K562 (cell line): Measurements from ENCODE around the gene SLC17A9. TPM values are rescaled to one million over a fixed set of nuclear protein-coding genes. Genes with fewer than 3 reads are reported as not detected.

Experiments used
- ATAC-seq: fragments of 200-7000 bp; cut with Tn5 transposase; 3 replicates; pipeline ENCODE4 v1.9.1; 2020; ENCODE audit warnings: moderate library complexity
- BruUV-seq: library from RNA; stranded (reverse); fragments of 400-500 nt; replicated peaks from 2 replicates; lab custom pipeline; 2021; lab: Mats Ljungman, UMichigan
- CTCF ChIA-PET: fragments of 300-600 bp; formaldehyde crosslinking; extraction: SDS; loops from one replicate; lab custom pipeline; 2021; ENCODE audit warnings: low intra/inter-chr PET ratio; lab: Yijun Ruan, JAX
- POLR2A ChIA-PET: fragments of 300-600, 350-650 bp; sonication (Branson Sonifier 250); formaldehyde crosslinking; extraction: SDS; loops from one replicate; lab custom pipeline; 2021; ENCODE audit warnings: antibody characterized with exemption, inconsistent platforms; lab: Yijun Ruan, JAX
- DNase-seq, 4 experiments: peaks; one replicate each; pipeline versions ENCODE4 v3.0.0 to v3.0.0-alpha.2; 2011 to 2018; ENCODE audit warnings: low spot score in 3 of 4, mixed read lengths in 3 of 4; ENCODE audit errors: extremely low read depth in 1 of 4
- FAIRE-seq: peaks from 2 replicates; lab custom pipeline; 2011; peaks lifted over from hg19 to GRCh38; lab: Jason Lieb, UNC
- H2AFZ ChIP-seq: 2 replicates; pipeline ENCODE4 v1.6.0; 2011; ENCODE audit warnings: low read depth, low read length, control low read depth, inconsistent platforms
- H3K27ac ChIP-seq: fragments of 200-600 bp; 3 replicates; pipeline ENCODE4 v1.8.0; 2011; ENCODE audit warnings: low read depth, mild to moderate bottlenecking, control low read depth, inconsistent platforms, low read length, moderate library complexity, mixed read lengths; ENCODE audit errors: extremely low read depth
- H3K27me3 ChIP-seq, 2 experiments: fragments of 300-600 bp in 1 of 2; 2 replicates in 1 of 2; 3 replicates in 1 of 2; pipeline versions ENCODE4 v1.6.0 to v1.8.0; 2011; ENCODE audit warnings: inconsistent platforms in 2 of 2, low read length in 2 of 2, mild to moderate bottlenecking in 1 of 2, mixed read lengths in 1 of 2, moderate library complexity in 1 of 2; ENCODE audit not compliant: control insufficient read depth in 2 of 2, insufficient read depth in 2 of 2
- H3K36me3 ChIP-seq: fragments of 300-600 bp; 3 replicates; pipeline ENCODE4 v1.8.0; 2011; ENCODE audit warnings: mild to moderate bottlenecking, low read length, inconsistent platforms; ENCODE audit not compliant: control insufficient read depth, insufficient read depth
- H3K4me1 ChIP-seq, 2 experiments: fragments of 200-600 bp in 1 of 2; replicated peaks in 1 of 2; 2 replicates in 1 of 2; 3 replicates in 1 of 2; pipeline versions ENCODE4 v1.5.1 to v1.8.0; 2011; ENCODE audit warnings: inconsistent platforms in 2 of 2, low read length in 2 of 2, mild to moderate bottlenecking in 1 of 2, mixed read lengths in 1 of 2, moderate library complexity in 1 of 2; ENCODE audit not compliant: control insufficient read depth in 2 of 2, insufficient read depth in 2 of 2
- H3K4me2 ChIP-seq: 2 replicates; pipeline ENCODE4 v1.6.1; 2011; ENCODE audit warnings: low read length, control low read depth, inconsistent platforms, mixed read lengths; ENCODE audit not compliant: insufficient read depth
- H3K4me3 ChIP-seq: fragments of 200-600 bp; sonication (generic), shearing (Covaris generic); 2 replicates; pipeline ENCODE4 v1.5.1; 2016; ENCODE audit warnings: control low read depth, inconsistent platforms
- H3K79me2 ChIP-seq: fragments of 200-600 bp; 3 replicates; pipeline ENCODE4 v1.8.0; 2011; ENCODE audit warnings: low read length, inconsistent platforms; ENCODE audit not compliant: control insufficient read depth, insufficient read depth
- H3K9ac ChIP-seq, 2 experiments: 2 replicates each; pipeline versions ENCODE4 v1.6.0 to v1.6.1; 2011; ENCODE audit warnings: low read depth in 2 of 2, low read length in 2 of 2, control low read depth in 1 of 2, inconsistent platforms in 1 of 2, mild to moderate bottlenecking in 1 of 2, mixed read lengths in 1 of 2; ENCODE audit not compliant: insufficient read depth in 1 of 2
- H3K9me1 ChIP-seq: one replicate; pipeline ENCODE4 v1.6.0; 2011; ENCODE audit warnings: inconsistent platforms, mild to moderate bottlenecking, low read length, moderate library complexity; ENCODE audit not compliant: control insufficient read depth, insufficient read depth
- H3K9me3 ChIP-seq: replicated peaks from 2 replicates; pipeline ENCODE4 v1.5.1; 2011; ENCODE audit warnings: low read depth, low read length, inconsistent platforms; ENCODE audit not compliant: control insufficient read depth, insufficient read depth
- H4K20me1 ChIP-seq: replicated peaks from 2 replicates; pipeline ENCODE4 v1.6.1; 2011; ENCODE audit warnings: low read length, inconsistent platforms, mixed read lengths; ENCODE audit not compliant: control insufficient read depth, insufficient read depth
- SNAPC5 ChIP-seq: fragments of 250-450 bp; sonication (Bioruptor Pico); IDR thresholded peaks from 2 replicates; pipeline ENCODE4 v1.8.0; 2021; ENCODE audit warnings: moderate library complexity, mild to moderate bottlenecking, inconsistent platforms
- TFAP4 ChIP-seq: sonication (generic); formaldehyde crosslinking; IDR thresholded peaks from 2 replicates; pipeline ENCODE4 v1.8.0; 2022; ENCODE audit warnings: missing genetic modification reagents, mild to moderate bottlenecking, moderate library complexity, borderline replicate concordance
- ZNF277 ChIP-seq: fragments of 250-450 bp; sonication (Bioruptor Pico); IDR thresholded peaks from 2 replicates; pipeline ENCODE4 v1.8.0; 2022; ENCODE audit warnings: inconsistent platforms, mild to moderate bottlenecking, moderate library complexity, borderline replicate concordance
- WGBS: fragments of 100-300 bp; shearing (Covaris generic); methylation state at CpG from one replicate; pipeline ENCODE4 v1.1.6; 2016; ENCODE audit warnings: low coverage, mixed read lengths; ENCODE audit not compliant: insufficient coverage; ENCODE audit errors: missing lambda C conversion rate; 5-methylcytosine and 5-hydroxymethylcytosine counted together
- in situ Hi-C: fragments of 300-500 bp; cut with MboI; formaldehyde crosslinking; loops from 4 replicates; pipeline ENCODE4 v1.15.0; 2018; ENCODE audit warnings: inconsistent platforms, mixed read lengths
- intact Hi-C: fragments of 100-400 bp; cut with micrococcal nuclease; formaldehyde crosslinking; loops from 2 replicates; pipeline ENCODE4 v1.14.2; 2022
- polyA plus RNA-seq, 8 experiments: library from polyadenylated mRNA; depleted of rRNA in 4 of 8; stranded (reverse) in 5 of 8; unstranded in 3 of 8; fragments of >200 nt; fragmentation: Nextera tagmentation in 2 of 8; fragmentation: Illumina TruSeq in 1 of 8; extraction: Ambion mirVana in 2 of 8; extraction: Trizol in 1 of 8; gene quantifications; 2 replicates each; pipeline versions ENCODE4 v1.2.1 to v1.2.3, GENCODE V29; 2011 to 2014; ENCODE audit warnings: inconsistent platforms in 1 of 8, missing spikeins in 1 of 8
- total RNA-seq, 7 experiments: library from RNA; depleted of rRNA in 6 of 7; stranded (reverse); fragments of >200 nt in 6 of 7; fragmentation: Illumina TruSeq in 2 of 7; extraction: Trizol in 2 of 7; gene quantifications; 2 replicates each; pipeline versions ENCODE4 v1.2.1 to v1.2.3, GENCODE V29; 2011 to 2021; ENCODE audit warnings: low replicate concordance in 1 of 7

The SLC17A9 gene
- total and polyA plus RNA-seq, 9 of the 15 experiments (the other 6 are each of a cell fraction or from before 2014, with no cell fraction given) = 0.04 to 0.31 TPM; not detected in 7

- TF ChIP-seq ZNF277 (CRISPR knock-in tag) = no peak
Observed at GRCh38 chr20:62963614-62964397, 11.3 kb downstream of the SLC17A9 start (continued).

- ChIA-PET CTCF (no interaction called here), POLR2A (interaction anchor here (0.6 to 1.3 kb wide), 6 partner anchors 8 to 220 kb away, joined by 3 to 5 read pairs (median 4); no protein-coding TSS in a partner anchor)
- FAIRE-seq = no peak
- Histone ChIP-seq H4K20me1 (peaks cover 12% of the 10 kb centered on the region), H3K4me1 (peaks cover 0 to 47% of the 10 kb centered on the region in 2 experiments; a peak in 2 of 5 replicates), H3K4me3 (no peak overlapping the region), H3K36me3 (no peaks in the 10 kb centered on the region), H3K27me3 (peaks cover 65 to 98% of the 10 kb centered on the region in 2 experiments), H3K4me2 (no peak overlapping the region), H3K27ac (no peak overlapping the region), H3K9me3 (no peaks in the 10 kb centered on the region), H3K9ac (no peak overlapping the region), H3K79me2 (no peaks in the 10 kb centered on the region), H3K9me1 (no peaks in the 10 kb centered on the region), H2AFZ (no peak overlapping the region)
- DNase-seq = no peak
- BruUV-seq = no TSS peak
- ATAC-seq = no peak
- intact Hi-C loops = no loop called here
- TF ChIP-seq SNAPC5 (CRISPR knock-in tag) = no peak
- no peak for TF ChIP-seq TFAP4 (CRISPR knock-in tag)
- WGBS = 4% methylated on average over 20 of the region's 20 CpGs
- in situ Hi-C loops = no loop called here
Observed at GRCh38 chr20:62964700-62965099, 12.2 kb downstream of the SLC17A9 start.
